CD14-positive monocyte (primary cell): Measurements from ENCODE around the gene PADI2. TPM values are rescaled to one million over a fixed set of nuclear protein-coding genes. Genes with fewer than 3 reads are reported as not detected.

Source experiments
- DNase-seq, 3 donors: peaks; one replicate each; pipeline ENCODE4 v3.0.0-alpha.2; 2011 to 2022
- H2AFZ ChIP-seq: 2 replicates; pipeline ENCODE4 v1.6.0; 2012; ENCODE audit warnings: mild to moderate bottlenecking, low read depth, low read length, inconsistent platforms; ENCODE audit not compliant: insufficient read depth, poor library complexity, severe bottlenecking
- H3K27ac ChIP-seq, 2 donors: 1 replicate in 1 of 2; 2 replicates in 1 of 2; pipeline ENCODE4 v1.5.1; 2012 to 2013; ENCODE audit warnings: low read length in 2 of 2, control low read depth in 1 of 2, inconsistent platforms in 1 of 2, low read depth in 1 of 2, mild to moderate bottlenecking in 1 of 2
- H3K27me3 ChIP-seq, 2 donors: one replicate each; pipeline versions ENCODE4 v1.6.0 to v1.6.1; 2011 to 2013; ENCODE audit warnings: low read length in 2 of 2; ENCODE audit not compliant: control insufficient read depth in 2 of 2, insufficient read depth in 2 of 2
- H3K36me3 ChIP-seq, 2 donors: replicated peaks in 1 of 2; 1 replicate in 1 of 2; 2 replicates in 1 of 2; pipeline versions ENCODE4 v1.5.1 to v1.6.1; 2012 to 2013; ENCODE audit warnings: low read length in 2 of 2, control low read depth in 1 of 2, inconsistent platforms in 1 of 2, mild to moderate bottlenecking in 1 of 2; ENCODE audit not compliant: insufficient read depth in 2 of 2, control insufficient read depth in 1 of 2
- H3K4me1 ChIP-seq, 2 donors: 1 replicate in 1 of 2; 2 replicates in 1 of 2; pipeline versions ENCODE4 v1.5.1 to v1.6.1; 2012 to 2013; ENCODE audit warnings: low read length in 2 of 2, control low read depth in 1 of 2, inconsistent platforms in 1 of 2, mild to moderate bottlenecking in 1 of 2, moderate library complexity in 1 of 2; ENCODE audit not compliant: insufficient read depth in 2 of 2, control insufficient read depth in 1 of 2
- H3K4me2 ChIP-seq: replicated peaks from 2 replicates; pipeline ENCODE3; 2012; ENCODE audit warnings: low read length, moderate library complexity, mild to moderate bottlenecking; ENCODE audit not compliant: poor library complexity, severe bottlenecking; ENCODE audit errors: extremely low read depth
- H3K4me3 ChIP-seq, 3 experiments: fragments of 200-600 bp in 1 of 3; sonication (generic) in 1 of 3; replicated peaks in 1 of 3; 1 replicate in 2 of 3; 2 replicates in 1 of 3; pipeline ENCODE4 v1.5.1; 2011 to 2013; ENCODE audit warnings: low read length in 3 of 3, mild to moderate bottlenecking in 3 of 3, control low read depth in 2 of 3, low read depth in 2 of 3, inconsistent platforms in 1 of 3, moderate library complexity in 1 of 3
- H3K79me2 ChIP-seq: 2 replicates; pipeline ENCODE4 v1.6.0; 2012; ENCODE audit warnings: mild to moderate bottlenecking, control low read depth, inconsistent platforms, low read length, moderate library complexity; ENCODE audit not compliant: insufficient read depth
- H3K9ac ChIP-seq: 2 replicates; pipeline ENCODE4 v1.6.0; 2017; ENCODE audit warnings: low read length, mild to moderate bottlenecking; ENCODE audit not compliant: insufficient read depth, poor library complexity, severe bottlenecking
- H3K9me3 ChIP-seq, 2 donors: replicated peaks in 1 of 2; 1 replicate in 1 of 2; 2 replicates in 1 of 2; pipeline versions ENCODE4 v1.5.1 to v1.6.1; 2012 to 2013; ENCODE audit warnings: low read length in 2 of 2, control low read depth in 1 of 2; ENCODE audit not compliant: control insufficient read depth in 1 of 2, insufficient read depth in 1 of 2
- H4K20me1 ChIP-seq: 2 replicates; pipeline ENCODE4 v1.6.0; 2012; ENCODE audit warnings: mild to moderate bottlenecking, low read length, control low read depth, moderate library complexity; ENCODE audit not compliant: insufficient read depth
- H3K27ac Mint-ChIP-seq, 7 donors: one replicate each; pipeline ENCODE4 v1.8.0; 2020; ENCODE audit warnings: mild to moderate bottlenecking in 7 of 7, mixed read lengths in 7 of 7, moderate library complexity in 6 of 7, inconsistent platforms in 2 of 7
- H3K27me3 Mint-ChIP-seq, 3 donors: one replicate each; pipeline ENCODE4 v1.8.0; 2021 to 2022; ENCODE audit warnings: low read depth in 3 of 3, mild to moderate bottlenecking in 3 of 3, mixed read lengths in 3 of 3, moderate library complexity in 3 of 3, inconsistent platforms in 1 of 3
- H3K36me3 Mint-ChIP-seq, 2 donors: one replicate each; pipeline ENCODE4 v1.8.0; 2020; ENCODE audit warnings: mixed read lengths in 2 of 2, inconsistent platforms in 1 of 2, mild to moderate bottlenecking in 1 of 2
- H3K4me1 Mint-ChIP-seq: one replicate; pipeline ENCODE4 v1.8.0; 2020; ENCODE audit warnings: mild to moderate bottlenecking, mixed read lengths
- H3K4me3 Mint-ChIP-seq, 2 donors: one replicate each; pipeline ENCODE4 v1.8.0; 2020; ENCODE audit warnings: mild to moderate bottlenecking in 2 of 2, mixed read lengths in 2 of 2, moderate library complexity in 1 of 2
- H3K9me3 Mint-ChIP-seq, 7 donors: one replicate each; pipeline ENCODE4 v1.8.0; 2020 to 2022; ENCODE audit warnings: mixed read lengths in 7 of 7, mild to moderate bottlenecking in 6 of 7, moderate library complexity in 6 of 7, inconsistent platforms in 2 of 7
- CTCF ChIP-seq: fragments of 200-600 bp; IDR thresholded peaks from one replicate; pipeline ENCODE4 v1.8.0; 2022; ENCODE audit warnings: antibody characterized with exemption, mild to moderate bottlenecking
- WGBS: methylation state at CpG from one replicate; pipeline ENCODE4 v1.1.5; 2013; ENCODE audit warnings: missing lambda C conversion rate; ENCODE audit not compliant: insufficient coverage; 5-methylcytosine and 5-hydroxymethylcytosine counted together
- intact Hi-C, 2 donors: fragments of 100-400 bp; cut with micrococcal nuclease; formaldehyde crosslinking; loops; one replicate each; pipeline versions ENCODE4 v1.15.0 to v1.15.1; 2023
- polyA plus RNA-seq, 3 donors: library from polyadenylated mRNA; depleted of rRNA in 1 of 3; unstranded in 2 of 3; stranded (reverse) in 1 of 3; fragments of 300-500 nt in 2 of 3; fragments of >200 nt in 1 of 3; fragmentation: Illumina TruSeq in 2 of 3; gene quantifications; 1 replicate in 2 of 3; 2 replicates in 1 of 3; pipeline ENCODE4 v1.2.3, GENCODE V29; 2012 to 2021

PADI2 gene
- polyA plus RNA-seq, 3 donors: 18.6 to 61.7 (median 32.6) TPM

GRCh38 chr1:17118268-17118667 is 983 bp downstream of the PADI2 start:
- peaks cover 93 to 95% of the 10 kb centered on the region in 2 donors for H3K4me1 ChIP-seq
- Mint-ChIP-seq H3K9me3 (peaks cover 0 to 2% (median 0%) of the 10 kb centered on the region in 7 donors), H3K36me3 (peaks cover 24 to 27% of the 10 kb centered on the region in 2 donors), H3K4me1 (peaks cover 92% of the 10 kb centered on the region), H3K27me3 (peaks cover 1 to 8% (median 8%) of the 10 kb centered on the region in 3 donors), H3K27ac (peak overlapping the region in 5 of 7 donors; percentile 26 to 90 (median 74)), H3K4me3 (peak overlapping the region; percentile 83 to 97)
- peaks cover 30% of the 10 kb centered on the region for H4K20me1 ChIP-seq
- H3K4me3 ChIP-seq: peak overlapping the region; percentile 60 to 75 (median 69)
- TF ChIP-seq CTCF: no peak
- H3K27ac ChIP-seq: peak overlapping the region; percentile 25 to 60
- H2AFZ ChIP-seq: no peak overlapping the region
- no peaks in the 10 kb centered on the region for H3K27me3 ChIP-seq
- H3K9ac ChIP-seq: peak overlapping the region; percentile 62
- no peak for DNase-seq
- peak overlapping the region; percentile 99 for H3K4me2 ChIP-seq
- intact Hi-C loops: loop anchor here (5.0 to 10.0 kb wide), 3 partner anchors 41 to 287 kb away; no protein-coding TSS in a partner anchor
- no CpG with 5 or more reads among the region's 7 CpGs for whole genome bisulfite sequencing
- H3K79me2 ChIP-seq: peaks cover 60% of the 10 kb centered on the region
- no peaks in the 10 kb centered on the region for H3K9me3 ChIP-seq
- peaks cover 11 to 33% of the 10 kb centered on the region in 2 donors for H3K36me3 ChIP-seq

GRCh38 chr1:17117451-17118265 is 1.6 kb downstream of the PADI2 start:
- Mint-ChIP-seq H3K36me3 (peaks cover 27 to 30% of the 10 kb centered on the region in 2 donors), H3K4me1 (peaks cover 91% of the 10 kb centered on the region), H3K27ac (peak overlapping the region in 2 of 7 donors; percentile 26 to 90), H3K9me3 (peaks cover 0 to 2% (median 0%) of the 10 kb centered on the region in 7 donors), H3K4me3 (peak overlapping the region; percentile 83 to 97), H3K27me3 (peaks cover 0 to 8% (median 8%) of the 10 kb centered on the region in 3 donors)
- H3K9me3 ChIP-seq: no peaks in the 10 kb centered on the region
- H3K36me3 ChIP-seq: peaks cover 11 to 33% of the 10 kb centered on the region in 2 donors
- H3K79me2 ChIP-seq: peaks cover 65% of the 10 kb centered on the region
- no peak overlapping the region for H2AFZ ChIP-seq
- H3K9ac ChIP-seq: peak overlapping the region; percentile 27
- peak overlapping the region; percentile 99 for H3K4me2 ChIP-seq
- peaks cover 30% of the 10 kb centered on the region for H4K20me1 ChIP-seq
- H3K27me3 ChIP-seq: no peaks in the 10 kb centered on the region
- H3K4me3 ChIP-seq: peak overlapping the region in 2 of 3 experiments; percentile 69 to 75
- peaks cover 88 to 92% of the 10 kb centered on the region in 2 donors for H3K4me1 ChIP-seq
- WGBS: 72% methylated on average over 3 of the region's 16 CpGs
- no peak for TF ChIP-seq CTCF
- no peak for DNase-seq
- intact Hi-C loops: loop anchor here (5.0 to 10.0 kb wide), 3 partner anchors 40 to 287 kb away; no protein-coding TSS in a partner anchor
- H3K27ac ChIP-seq: peak overlapping the region in 1 of 2 donors; percentile 2
